DOHH2 (cell line): ENCODE measurements around the gene EPB41L3.

Experiments
- CTCF ChIP-seq: fragments of 200-600 bp; sonication (generic); IDR thresholded peaks from one replicate; pipeline ENCODE4 v1.5.1; 2014; ENCODE audit warnings: antibody characterized with exemption, mild to moderate bottlenecking, low read depth, low read length; ENCODE audit not compliant: poor library complexity, severe bottlenecking
- EZH2phosphoT487 ChIP-seq: fragments of 200-600 bp; sonication (generic); IDR thresholded peaks from 2 replicates; pipeline ENCODE4 v1.6.1; 2017; ENCODE audit warnings: borderline replicate concordance, mild to moderate bottlenecking, antibody characterized with exemption, low read length, moderate library complexity, mixed read lengths

GRCh38 chr18:5449858-5450509, 93.8 kb downstream of the EPB41L3 start:
- TF ChIP-seq EZH2phosphoT487 (no peak), CTCF (no peak)
